HEK293T (cell line): Measurements from ENCODE around the gene DCPS.

ENCODE experiments used
- CTCF ChIA-PET: fragments of 350-600 bp; formaldehyde crosslinking; extraction: SDS; loops from one replicate; lab custom pipeline; 2021; ENCODE audit warnings: antibody characterized with exemption, inconsistent platforms; lab: Yijun Ruan, JAX
- POLR2A ChIA-PET: fragments of 350-600 bp; formaldehyde crosslinking; extraction: SDS; loops from one replicate; lab custom pipeline; 2020; ENCODE audit warnings: antibody characterized with exemption, inconsistent platforms; lab: Yijun Ruan, JAX
- DNase-seq: peaks from one replicate; pipeline ENCODE4 v3.0.0; 2012; ENCODE audit warnings: mixed read lengths; ENCODE audit errors: extremely low spot score
- ARNT ChIP-seq: fragments of 450-650 bp; IDR thresholded peaks from 2 replicates; pipeline ENCODE4 v1.6.1; 2017; ENCODE audit warnings: mild to moderate bottlenecking
- BHLHE40 ChIP-seq: fragments of 450-650 bp; IDR thresholded peaks from 2 replicates; pipeline ENCODE4 v1.6.1; 2016; ENCODE audit warnings: mild to moderate bottlenecking, moderate library complexity, borderline replicate concordance
- CTBP1 ChIP-seq: fragments of 450-650 bp; IDR thresholded peaks from 2 replicates; pipeline ENCODE4 v1.6.1; 2016; ENCODE audit warnings: borderline replicate concordance
- ELF4 ChIP-seq: fragments of 450-650 bp; IDR thresholded peaks from 2 replicates; pipeline ENCODE4 v1.6.1; 2017; ENCODE audit warnings: antibody characterized with exemption
- FOXA1 ChIP-seq: fragments of 450-650 bp; IDR thresholded peaks from 2 replicates; pipeline ENCODE4 v1.6.1; 2016; ENCODE audit warnings: mild to moderate bottlenecking
- FOXK2 ChIP-seq: fragments of 450-650 bp; IDR thresholded peaks from 2 replicates; pipeline ENCODE4 v1.6.1; 2016; ENCODE audit warnings: mild to moderate bottlenecking
- FOXM1 ChIP-seq: fragments of 450-650 bp; IDR thresholded peaks from 2 replicates; pipeline ENCODE4 v1.6.1; 2017; ENCODE audit warnings: mild to moderate bottlenecking, borderline replicate concordance
- HDGF ChIP-seq: fragments of 450-650 bp; IDR thresholded peaks from 2 replicates; pipeline ENCODE4 v1.6.1; 2017; ENCODE audit warnings: antibody characterized with exemption, borderline replicate concordance
- L3MBTL2 ChIP-seq: fragments of 450-650 bp; conservative IDR thresholded peaks from 2 replicates; pipeline ENCODE4 v1.6.1; 2016; ENCODE audit warnings: mild to moderate bottlenecking
- LEF1 ChIP-seq: fragments of 450-650 bp; IDR thresholded peaks from 2 replicates; pipeline ENCODE4 v1.6.1; 2017; ENCODE audit warnings: mild to moderate bottlenecking, borderline replicate concordance
- NFRKB ChIP-seq: fragments of 450-650 bp; IDR thresholded peaks from 2 replicates; pipeline ENCODE4 v1.6.1; 2016; ENCODE audit warnings: mild to moderate bottlenecking, moderate library complexity
- PKNOX1 ChIP-seq: fragments of 450-650 bp; IDR thresholded peaks from 2 replicates; pipeline ENCODE4 v1.6.1; 2016
- SP1 ChIP-seq: fragments of 450-650 bp; IDR thresholded peaks from 2 replicates; pipeline ENCODE4 v1.6.1; 2017
- SUZ12 ChIP-seq: fragments of 450-650 bp; IDR thresholded peaks from 2 replicates; pipeline ENCODE4 v1.6.1; 2016; ENCODE audit warnings: mild to moderate bottlenecking
- TARDBP ChIP-seq: fragments of 450-650 bp; IDR thresholded peaks from 2 replicates; pipeline ENCODE4 v1.6.1; 2016
- ZNF384 ChIP-seq: fragments of 450-650 bp; IDR thresholded peaks from 2 replicates; pipeline ENCODE4 v1.6.1; 2016

Gene DCPS

GRCh38 chr11:126311401-126312291 is 7.8 kb downstream of the DCPS start:
- ChIA-PET POLR2A (no interaction called here), CTCF (interaction anchor here (0.8 to 2.4 kb wide), 4 partner anchors 7 to 273 kb away, joined by 3 to 17 read pairs (median 6); no protein-coding TSS in a partner anchor)
- no peak for DNase-seq
- no peak for TF ChIP-seq NFRKB
- TF ChIP-seq ELF4 = no peak
- TF ChIP-seq TARDBP = no peak
- TF ChIP-seq L3MBTL2 = no peak
- no peak for TF ChIP-seq FOXK2
- TF ChIP-seq ZNF384 = no peak
- TF ChIP-seq SUZ12 = no peak
- TF ChIP-seq LEF1 = no peak
- TF ChIP-seq FOXM1 = no peak
- TF ChIP-seq HDGF = no peak
- no peak for TF ChIP-seq PKNOX1
- TF ChIP-seq SP1 = no peak
- TF ChIP-seq ARNT = no peak
- no peak for TF ChIP-seq CTBP1
- no peak for TF ChIP-seq BHLHE40
- no peak for TF ChIP-seq FOXA1

GRCh38 chr11:126312961-126313360 is 9.1 kb downstream of the DCPS start:
- no peak for TF ChIP-seq SP1
- TF ChIP-seq LEF1 = no peak
- TF ChIP-seq SUZ12 = no peak
- TF ChIP-seq FOXM1 = no peak
- no peak for TF ChIP-seq NFRKB
- DNase-seq = no peak
- CTCF ChIA-PET = no interaction called here
- POLR2A ChIA-PET = interaction anchor here (0.8 kb wide), 1 partner anchor 9 kb away, joined by 3 read pairs; the partner anchor contains the start of gene DCPS

GRCh38 chr11:126313826-126314225 is 10.0 kb downstream of the DCPS start:
- ChIA-PET CTCF (no interaction called here), POLR2A (no interaction called here)
- TF ChIP-seq SUZ12 (no peak), ZNF384 (no peak), ARNT (no peak), TARDBP (no peak)
- no peak for DNase-seq

DNA sequence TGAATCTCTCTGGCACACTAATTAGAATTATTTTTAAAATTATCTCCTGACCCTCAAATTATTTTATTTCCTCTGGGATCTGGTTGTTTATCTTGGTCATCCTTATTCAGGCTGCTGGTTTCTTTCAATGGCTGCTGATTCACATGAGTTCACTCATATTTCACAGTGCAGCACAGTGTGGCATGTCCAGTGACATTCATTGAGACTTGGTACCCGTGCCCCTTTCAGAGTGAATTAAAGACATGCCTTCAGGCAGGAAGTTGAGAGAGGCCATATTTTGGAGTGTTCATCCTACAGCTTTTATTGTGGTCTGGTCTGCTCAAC is 13.5 kb downstream of the DCPS start:
- TF ChIP-seq FOXK2 (no peak), LEF1 (no peak), PKNOX1 (no peak), BHLHE40 (no peak), ELF4 (no peak), FOXA1 (no peak), TARDBP (no peak), SUZ12 (no peak), CTBP1 (no peak), HDGF (no peak), L3MBTL2 (no peak)
- ChIA-PET POLR2A (interaction anchor here (1.0 kb wide), 1 partner anchor 13 kb away, joined by 3 read pairs; the partner anchor contains the start of gene DCPS), CTCF (no interaction called here)
- no peak for DNase-seq

DNA sequence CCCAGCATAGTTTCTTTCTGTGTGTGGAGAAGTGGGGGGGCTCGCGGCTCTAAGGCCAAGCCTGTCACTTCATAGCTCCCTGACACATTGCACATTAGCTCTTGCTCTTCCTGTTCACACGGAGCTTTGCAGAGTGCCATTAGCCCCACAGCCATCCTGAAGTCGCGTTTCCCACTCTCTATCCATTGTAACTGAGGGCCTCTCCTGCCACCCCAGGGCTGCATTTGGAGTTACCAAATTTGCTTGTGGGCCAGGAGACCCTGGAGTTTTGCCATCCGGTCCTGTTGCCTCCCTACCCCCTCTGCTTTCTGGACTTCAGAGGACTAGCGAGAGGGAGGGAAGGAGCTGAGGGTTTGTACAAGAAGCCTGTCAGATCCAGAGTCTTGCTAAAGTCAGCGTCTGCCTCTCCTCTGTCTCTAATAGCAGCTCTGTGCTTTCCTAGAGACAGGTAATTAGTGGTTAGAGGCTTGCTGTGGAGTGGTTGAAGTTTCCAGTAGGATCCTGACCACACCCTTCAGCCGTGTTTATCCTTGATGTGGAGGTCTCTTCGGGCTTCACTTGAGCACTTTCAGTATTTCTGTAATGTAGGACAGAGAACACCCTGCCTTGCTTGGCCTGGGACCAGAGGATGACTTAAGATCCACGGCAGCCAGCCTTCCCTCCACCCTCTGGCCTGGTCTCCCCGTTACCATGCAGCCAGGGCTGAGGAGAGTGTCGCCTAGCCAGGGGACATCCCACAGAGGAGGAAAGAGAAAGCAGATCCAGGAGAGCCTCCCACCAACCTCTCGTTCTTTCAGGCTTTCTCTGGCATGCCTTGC is 14.1 kb downstream of the DCPS start:
- TF ChIP-seq CTBP1 (no peak), NFRKB (no peak), SUZ12 (no peak), FOXM1 (no peak), TARDBP (no peak), LEF1 (no peak), ZNF384 (no peak), HDGF (no peak), BHLHE40 (no peak)
- no peak for DNase-seq
- ChIA-PET POLR2A (interaction anchor here (1.0 kb wide), 1 partner anchor 14 kb away, joined by 3 read pairs; the partner anchor contains the start of gene DCPS), CTCF (interaction anchor here (1.5 kb wide), 1 partner anchor 7 kb away, joined by 9 read pairs; no protein-coding TSS in a partner anchor)
